Measurements from ENCODE around the gene PMEL.

Gene PMEL

GRCh38 chr12:55933799-55934742 is 31.8 kb downstream of the PMEL start:
- DNase-seq: no peak
- H3K27me3 ChIP-seq (replicated peaks; ENCODE audit: control insufficient read depth, insufficient read depth, low read length, poor library complexity, severe bottlenecking): no peaks in the 10 kb centered on the region
- H3K27ac ChIP-seq (ENCODE audit: insufficient read depth, low read length, poor library complexity, severe bottlenecking): peak overlapping the region; percentile 64
- peaks cover 49% of the 10 kb centered on the region for H3K4me1 ChIP-seq (ENCODE audit: control insufficient read depth, insufficient read depth, low read length, poor library complexity, severe bottlenecking)
- H3K4me3 ChIP-seq (ENCODE audit: insufficient read depth, low read depth, low read length, poor library complexity, severe bottlenecking): peak overlapping the region; percentile 82
- peaks cover 28% of the 10 kb centered on the region for H3K36me3 ChIP-seq (ENCODE audit: control insufficient read depth, insufficient read depth, low read length)
- no peaks in the 10 kb centered on the region for H3K9me3 ChIP-seq (ENCODE audit: control insufficient read depth, low read length)

GRCh38 chr12:55933169-55933798 is 32.6 kb downstream of the PMEL start:
- H3K27me3 ChIP-seq (replicated peaks; ENCODE audit: control insufficient read depth, insufficient read depth, low read length, poor library complexity, severe bottlenecking): no peaks in the 10 kb centered on the region
- peak overlapping the region; percentile 82 for H3K4me3 ChIP-seq (ENCODE audit: insufficient read depth, low read depth, low read length, poor library complexity, severe bottlenecking)
- no peak for DNase-seq
- H3K9me3 ChIP-seq (ENCODE audit: control insufficient read depth, low read length): no peaks in the 10 kb centered on the region
- peak overlapping the region; percentile 90 for H3K27ac ChIP-seq (ENCODE audit: insufficient read depth, low read length, poor library complexity, severe bottlenecking)
- peaks cover 22% of the 10 kb centered on the region for H3K36me3 ChIP-seq (ENCODE audit: control insufficient read depth, insufficient read depth, low read length)
- peaks cover 48% of the 10 kb centered on the region for H3K4me1 ChIP-seq (ENCODE audit: control insufficient read depth, insufficient read depth, low read length, poor library complexity, severe bottlenecking)

GRCh38 chr12:55932551-55932910 is 33.3 kb downstream of the PMEL start:
- no peaks in the 10 kb centered on the region for H3K9me3 ChIP-seq (ENCODE audit: control insufficient read depth, low read length)
- H3K4me1 ChIP-seq (ENCODE audit: control insufficient read depth, insufficient read depth, low read length, poor library complexity, severe bottlenecking): peaks cover 44% of the 10 kb centered on the region
- H3K4me3 ChIP-seq (ENCODE audit: insufficient read depth, low read depth, low read length, poor library complexity, severe bottlenecking): peak overlapping the region; percentile 82
- no peaks in the 10 kb centered on the region for H3K27me3 ChIP-seq (replicated peaks; ENCODE audit: control insufficient read depth, insufficient read depth, low read length, poor library complexity, severe bottlenecking)
- peaks cover 14% of the 10 kb centered on the region for H3K36me3 ChIP-seq (ENCODE audit: control insufficient read depth, insufficient read depth, low read length)
- DNase-seq: peak in 1 of 3 donors; percentile 29
- H3K27ac ChIP-seq (ENCODE audit: insufficient read depth, low read length, poor library complexity, severe bottlenecking): peak overlapping the region; percentile 90

DNA sequence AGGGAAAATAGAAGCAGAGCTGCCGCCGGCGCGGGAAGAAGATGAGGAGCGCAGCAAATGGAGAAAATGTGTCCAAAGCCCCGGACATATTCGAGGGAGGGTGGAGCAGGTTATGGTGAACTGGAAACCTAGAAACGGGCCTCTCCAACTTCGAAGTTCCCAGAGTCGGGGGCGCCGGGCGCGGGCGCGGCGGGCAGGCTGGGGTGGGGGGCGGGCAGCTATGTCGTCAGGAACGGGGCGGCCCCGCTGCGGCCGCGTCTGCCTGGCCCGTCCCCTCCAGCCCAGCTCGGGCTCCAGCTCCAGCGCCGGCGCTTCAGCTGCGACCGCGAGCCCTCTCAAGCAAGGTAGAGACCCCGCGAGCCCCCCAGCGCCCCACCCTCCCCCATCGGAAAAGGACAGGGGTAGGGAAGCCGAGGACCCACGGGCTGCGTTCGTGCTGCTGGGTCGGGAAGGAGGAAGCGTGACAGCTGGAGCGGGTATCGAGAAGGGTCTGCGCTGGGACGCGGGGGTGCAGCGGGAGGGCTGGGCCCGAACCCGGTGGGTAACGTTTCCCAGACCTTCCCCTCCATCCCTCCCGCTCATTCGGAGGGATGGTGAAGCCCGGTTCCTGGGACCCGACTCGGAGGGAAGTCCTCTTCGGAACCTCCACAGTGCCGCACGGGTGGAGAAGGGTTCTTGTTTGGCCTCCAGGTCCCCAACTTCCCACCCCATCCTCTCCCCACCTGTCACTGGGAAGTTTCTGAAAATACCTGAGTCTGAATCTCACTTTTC is 33.9 kb downstream of the PMEL start:
- Histone ChIP-seq H3K27ac (ENCODE audit: insufficient read depth, low read length, poor library complexity, severe bottlenecking) (peak overlapping the region; percentile 90), H3K27me3 (replicated peaks; ENCODE audit: control insufficient read depth, insufficient read depth, low read length, poor library complexity, severe bottlenecking) (no peaks in the 10 kb centered on the region), H3K36me3 (ENCODE audit: control insufficient read depth, insufficient read depth, low read length) (peaks cover 9% of the 10 kb centered on the region), H3K4me1 (ENCODE audit: control insufficient read depth, insufficient read depth, low read length, poor library complexity, severe bottlenecking) (peaks cover 43% of the 10 kb centered on the region), H3K9me3 (ENCODE audit: control insufficient read depth, low read length) (no peaks in the 10 kb centered on the region), H3K4me3 (ENCODE audit: insufficient read depth, low read depth, low read length, poor library complexity, severe bottlenecking) (peak overlapping the region; percentile 82)
- peak in 1 of 3 donors; percentile 21 for DNase-seq

- Histone ChIP-seq H3K27ac (ENCODE audit: insufficient read depth, low read length, poor library complexity, severe bottlenecking) (peak overlapping the region; percentile 90), H3K4me3 (ENCODE audit: insufficient read depth, low read depth, low read length, poor library complexity, severe bottlenecking) (peak overlapping the region; percentile 82), H3K36me3 (ENCODE audit: control insufficient read depth, insufficient read depth, low read length) (peaks cover 3% of the 10 kb centered on the region), H3K27me3 (replicated peaks; ENCODE audit: control insufficient read depth, insufficient read depth, low read length, poor library complexity, severe bottlenecking) (no peaks in the 10 kb centered on the region), H3K9me3 (ENCODE audit: control insufficient read depth, low read length) (no peaks in the 10 kb centered on the region), H3K4me1 (ENCODE audit: control insufficient read depth, insufficient read depth, low read length, poor library complexity, severe bottlenecking) (peaks cover 43% of the 10 kb centered on the region)
- no peak for DNase-seq
Measured at GRCh38 chr12:55931317-55931779, 34.5 kb downstream of the PMEL start.

DNA sequence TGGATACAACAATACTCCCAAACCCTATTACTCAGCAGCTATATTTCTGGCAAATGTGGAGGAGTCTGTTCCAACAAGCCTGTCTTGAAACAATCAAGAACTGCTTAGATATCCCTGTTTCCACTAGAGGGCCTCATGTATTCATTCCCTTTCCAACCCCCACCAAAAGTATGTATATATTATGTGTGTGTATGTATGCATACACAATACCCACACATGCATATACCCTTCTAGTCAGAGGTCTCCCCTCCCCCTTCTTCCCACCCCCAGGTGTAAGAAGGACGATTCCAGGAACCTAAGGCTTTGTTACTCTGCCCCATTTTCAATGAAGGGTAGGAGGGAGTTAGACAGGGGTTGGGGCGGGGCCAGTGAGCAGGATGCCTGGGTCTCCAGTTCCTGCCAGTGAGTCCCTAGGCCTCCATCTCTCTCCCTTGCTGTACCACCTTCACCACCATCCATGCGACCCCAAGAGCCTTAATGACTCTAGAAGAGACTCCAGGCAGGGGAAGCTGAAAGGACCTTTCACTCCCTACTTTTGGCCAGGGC is 35.0 kb downstream of the PMEL start, which contains the start of gene DGKA:
Gene DGKA (plus strand): TSS at position 392 of the 546 bp plus-strand sequence. CDS start 5,342 bp downstream, outside the sequence.
- peaks cover 43% of the 10 kb centered on the region for H3K4me1 ChIP-seq (ENCODE audit: control insufficient read depth, insufficient read depth, low read length, poor library complexity, severe bottlenecking)

GRCh38 chr12:55929306-55929791 is 36.5 kb downstream of the PMEL start:
- peaks cover 31% of the 10 kb centered on the region for H3K4me1 ChIP-seq (ENCODE audit: control insufficient read depth, insufficient read depth, low read length, poor library complexity, severe bottlenecking)
- H3K27ac ChIP-seq (ENCODE audit: insufficient read depth, low read length, poor library complexity, severe bottlenecking): peak overlapping the region; percentile 90

More for the DNA sequence above, 35.0 kb downstream of the PMEL start, which contains the start of gene DGKA:
- Histone ChIP-seq H3K27me3 (replicated peaks; ENCODE audit: control insufficient read depth, insufficient read depth, low read length, poor library complexity, severe bottlenecking) (no peaks in the 10 kb centered on the region), H3K36me3 (ENCODE audit: control insufficient read depth, insufficient read depth, low read length) (no peaks in the 10 kb centered on the region), H3K4me3 (ENCODE audit: insufficient read depth, low read depth, low read length, poor library complexity, severe bottlenecking) (peak within 1 kb of the TSS; percentile 82), H3K27ac (ENCODE audit: insufficient read depth, low read length, poor library complexity, severe bottlenecking) (peak within 1 kb of the TSS; percentile 90), H3K9me3 (ENCODE audit: control insufficient read depth, low read length) (no peaks in the 10 kb centered on the region)
- peak in 1 of 3 donors; percentile 48 for DNase-seq

DNA sequence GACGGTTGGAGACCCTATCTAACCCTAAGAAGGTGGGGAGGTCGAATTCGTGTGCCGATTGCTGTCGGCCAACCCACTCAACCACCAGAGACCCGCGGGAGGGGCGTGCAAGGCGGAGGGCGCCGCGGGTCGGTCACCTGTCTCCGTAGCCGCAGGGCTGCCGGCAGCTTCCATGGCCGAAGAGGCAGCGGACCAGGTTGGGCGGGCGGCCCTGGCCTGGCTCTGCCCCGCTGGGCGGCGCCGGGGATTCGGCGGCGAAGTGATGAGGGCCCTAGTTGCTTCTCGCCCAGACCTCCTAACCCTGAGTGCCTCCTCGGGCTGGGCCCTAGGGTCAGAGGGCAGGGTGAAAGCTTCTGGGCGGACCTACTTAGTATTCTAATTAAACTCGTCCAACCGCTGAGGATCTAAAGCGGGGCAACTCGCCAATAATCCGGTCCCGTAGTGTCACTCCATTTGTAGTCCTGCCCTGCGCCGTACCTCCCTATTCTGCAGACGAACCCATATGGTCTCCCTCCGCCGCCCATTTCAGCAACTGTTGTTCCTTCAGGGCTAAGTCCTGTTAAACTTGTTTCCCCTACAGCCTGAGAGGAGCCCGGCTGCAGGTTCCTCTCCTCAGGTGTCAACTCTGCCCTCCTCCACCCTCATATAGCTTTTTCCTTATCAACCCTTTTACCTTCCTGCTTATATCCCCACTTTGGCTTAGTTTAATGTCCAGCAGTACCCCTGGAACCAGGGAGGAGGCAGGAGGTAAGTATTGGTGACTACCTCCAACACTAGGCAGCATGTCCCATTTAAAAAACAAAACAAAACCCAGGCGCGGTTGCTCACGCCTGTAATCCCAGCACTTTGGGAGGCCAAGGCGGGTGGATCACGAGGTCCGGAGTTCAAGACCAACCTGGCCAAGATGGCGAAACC is 38.0 kb downstream of the PMEL start, which contains the start of gene PYM1:
Gene PYM1 (minus strand): TSS at position 307 of the 915 bp plus-strand sequence. CDS start 133 bp downstream, at position 174.
- H3K27ac ChIP-seq (ENCODE audit: insufficient read depth, low read length, poor library complexity, severe bottlenecking): peak within 1 kb of the TSS; percentile 90
- H3K9me3 ChIP-seq (ENCODE audit: control insufficient read depth, low read length): no peaks in the 10 kb centered on the region
- peak in 2 of 3 donors; percentile 38 to 62 for DNase-seq
- H3K4me3 ChIP-seq (ENCODE audit: insufficient read depth, low read depth, low read length, poor library complexity, severe bottlenecking): peak within 1 kb of the TSS; percentile 95
- no peaks in the 10 kb centered on the region for H3K27me3 ChIP-seq (replicated peaks; ENCODE audit: control insufficient read depth, insufficient read depth, low read length, poor library complexity, severe bottlenecking)
- H3K36me3 ChIP-seq (ENCODE audit: control insufficient read depth, insufficient read depth, low read length): peaks cover 3% of the 10 kb centered on the region
- H3K4me1 ChIP-seq (ENCODE audit: control insufficient read depth, insufficient read depth, low read length, poor library complexity, severe bottlenecking): peaks cover 19% of the 10 kb centered on the region

More at GRCh38 chr12:55929306-55929791, 36.5 kb downstream of the PMEL start:
- peak; percentile 69 to 88 (median 76) for DNase-seq
- H3K9me3 ChIP-seq (ENCODE audit: control insufficient read depth, low read length): no peaks in the 10 kb centered on the region
- H3K36me3 ChIP-seq (ENCODE audit: control insufficient read depth, insufficient read depth, low read length): no peaks in the 10 kb centered on the region
- H3K27me3 ChIP-seq (replicated peaks; ENCODE audit: control insufficient read depth, insufficient read depth, low read length, poor library complexity, severe bottlenecking): no peaks in the 10 kb centered on the region
- peak overlapping the region; percentile 95 for H3K4me3 ChIP-seq (ENCODE audit: insufficient read depth, low read depth, low read length, poor library complexity, severe bottlenecking)
